HG03460 (cell line): Measurements from ENCODE around the gene RPTOR.
"Not testable (repeated sequence)": the region's sequence is repeated elsewhere in the genome, so short reads cannot be mapped to it uniquely, and the experiment has no call there.

Source experiments
- ATAC-seq: cut with Tn5 transposase; IDR thresholded peaks from one replicate; pipeline ENCODE4 v1.9.1; 2021; ENCODE audit not compliant: unreplicated experiment

Gene RPTOR

DNA sequence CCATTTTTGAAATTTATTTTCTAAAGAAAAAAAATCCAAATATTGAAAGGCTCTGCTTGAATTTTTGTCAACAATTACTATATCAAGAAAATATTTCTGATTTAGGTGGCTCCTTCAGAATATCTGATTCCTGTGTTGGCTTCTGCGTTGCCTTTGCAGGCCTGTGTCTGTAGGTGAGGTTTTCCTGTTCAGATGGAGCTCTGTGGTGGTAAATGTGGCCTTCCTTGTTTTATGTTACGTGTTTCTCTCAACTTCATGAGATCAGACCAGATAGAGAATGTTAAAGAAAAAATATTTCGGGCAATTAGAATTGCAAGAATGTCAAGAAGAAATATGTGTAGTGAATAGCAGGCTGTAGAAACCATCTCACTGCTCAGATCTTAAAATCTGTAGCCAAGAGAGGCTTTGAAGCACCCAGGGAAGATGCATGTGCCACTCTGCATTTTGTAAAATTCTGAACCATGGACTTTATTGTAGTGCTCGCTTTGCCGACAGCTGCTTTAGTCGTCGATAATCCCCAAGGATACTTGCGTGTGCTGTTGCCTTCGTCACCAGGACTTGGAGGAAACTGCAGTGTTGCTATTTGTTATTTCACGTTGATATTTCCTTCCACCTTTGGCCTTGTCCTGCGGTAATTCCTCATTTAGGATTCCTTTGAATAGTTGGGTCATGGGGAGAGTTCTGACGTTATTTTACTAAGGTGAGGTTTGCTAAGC, 69.9 kb downstream of the RPTOR start:
- ATAC-seq, result no peak

DNA sequence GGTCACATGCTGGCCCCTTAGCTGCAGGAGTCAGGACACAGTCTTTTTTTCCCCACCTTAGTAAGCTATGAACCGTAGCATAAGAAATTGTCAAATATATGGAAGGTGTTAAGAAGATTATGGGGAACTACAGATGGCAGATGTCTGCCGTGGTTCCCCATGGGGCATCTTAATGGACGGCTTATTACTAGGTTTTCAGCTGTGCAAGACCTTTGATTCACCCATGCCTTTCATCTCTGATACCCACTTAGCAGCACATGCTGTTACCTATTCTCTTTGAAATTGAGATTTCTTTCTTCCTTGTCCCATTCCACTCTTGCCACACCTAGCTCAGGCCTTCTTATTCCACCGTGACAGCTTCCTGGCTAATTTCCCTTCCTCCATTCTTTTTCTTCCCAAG, 70.7 kb downstream of the RPTOR start:
- ATAC-seq, result no peak

DNA sequence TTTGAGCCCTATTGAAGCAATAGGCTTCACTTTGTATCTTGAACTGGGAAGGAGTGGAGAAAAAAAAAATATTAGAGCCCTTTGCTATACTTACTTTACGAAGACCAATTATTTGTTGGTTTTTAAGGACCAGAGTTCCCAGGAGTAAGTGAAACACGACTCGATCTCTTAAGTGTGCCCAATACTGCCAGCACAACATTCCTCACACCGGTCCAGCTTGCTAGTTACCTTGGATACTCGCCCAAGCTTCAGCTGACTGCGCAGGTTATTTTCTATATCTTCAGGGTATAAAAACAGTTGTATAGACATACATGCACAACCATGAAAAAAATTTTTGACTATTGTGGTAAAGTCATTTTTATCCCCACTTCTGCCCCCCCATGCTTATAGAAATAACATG, 72.1 kb downstream of the RPTOR start:
- ATAC-seq, result no peak

DNA sequence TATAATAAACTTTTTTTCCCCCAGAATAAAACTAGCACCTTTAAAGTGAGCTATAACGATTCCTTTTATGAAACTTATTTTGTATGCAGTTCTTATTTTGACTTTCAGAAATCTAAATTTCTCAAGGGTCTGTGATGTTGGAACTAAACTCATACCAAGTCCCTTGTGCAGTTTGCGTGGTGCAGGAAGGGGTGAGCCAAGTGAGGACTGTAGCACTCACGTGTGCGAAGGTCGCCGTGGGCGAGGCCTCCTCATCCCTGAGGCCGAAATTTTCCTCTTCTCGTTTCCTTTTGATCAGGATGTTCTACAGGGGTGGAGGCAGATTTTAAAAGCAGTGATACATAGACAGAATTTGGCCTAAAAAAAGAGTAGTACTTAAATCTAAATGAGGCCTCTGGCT, 73.7 kb downstream of the RPTOR start:
- no peak for ATAC-seq

DNA sequence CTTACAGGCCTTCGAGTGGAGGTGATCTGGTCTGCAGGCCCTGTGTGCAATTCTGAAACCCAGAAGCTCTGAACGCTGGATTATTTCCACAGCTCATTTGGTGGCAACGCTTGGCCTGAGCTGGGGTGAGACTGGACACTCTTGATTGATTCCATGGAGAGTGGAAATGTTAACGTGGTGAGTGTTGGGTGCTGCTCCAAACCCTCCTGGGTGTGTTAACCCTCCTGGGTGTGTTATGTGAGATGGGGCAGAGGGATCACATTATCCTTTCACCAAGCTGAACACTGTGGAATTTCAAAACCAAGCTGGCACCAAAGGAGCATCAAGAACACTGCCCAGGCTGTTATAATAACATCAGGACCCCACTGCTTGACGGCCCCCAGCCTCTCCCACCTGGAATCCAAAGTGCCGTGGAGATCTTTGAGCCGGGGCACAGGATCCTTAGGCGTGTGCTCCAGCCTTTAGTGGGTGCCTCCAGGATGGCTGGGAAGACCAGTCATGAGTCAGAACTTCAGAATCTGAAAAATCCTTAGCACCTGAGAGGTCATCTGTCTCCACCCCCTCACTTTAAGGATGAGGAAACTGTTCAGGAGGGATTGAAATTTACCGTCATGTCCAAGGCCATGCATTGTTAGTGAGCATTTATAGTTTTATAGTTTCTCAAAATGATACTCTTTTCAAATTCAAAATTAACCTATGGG, 75.0 kb downstream of the RPTOR start:
- no peak for ATAC-seq

DNA sequence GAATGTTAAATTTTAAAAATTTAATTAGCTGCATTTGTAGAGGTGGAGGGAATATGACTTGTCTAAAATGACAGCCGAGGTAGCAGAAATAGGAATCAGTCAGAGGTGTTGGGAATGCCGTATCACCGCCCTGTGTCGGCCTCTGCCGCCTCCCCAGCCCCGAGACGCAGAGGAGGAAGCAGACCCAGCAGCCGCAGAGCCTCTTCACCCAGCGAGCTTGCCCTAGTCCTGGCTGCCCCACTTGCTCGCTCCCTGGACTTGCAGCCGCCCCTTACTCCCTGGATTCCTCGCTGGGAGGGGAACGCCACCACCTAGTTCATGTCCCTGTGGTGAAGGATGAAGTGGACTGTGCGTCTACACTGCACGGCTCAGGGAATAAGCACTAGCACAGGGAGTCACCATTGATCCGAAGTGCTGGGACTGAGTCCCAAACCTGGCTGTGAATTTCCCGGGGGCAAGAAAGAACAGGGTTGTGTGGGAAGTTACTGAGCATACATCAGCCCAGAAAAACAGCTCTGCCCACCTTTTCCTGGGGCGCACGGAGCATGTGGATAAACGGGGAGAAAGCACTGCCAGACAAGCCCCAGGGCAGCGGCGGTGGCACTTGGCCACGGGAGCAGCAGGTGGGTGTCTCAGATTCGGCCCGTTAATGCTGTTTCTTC, 76.8 kb downstream of the RPTOR start:
- no peak for ATAC-seq

DNA sequence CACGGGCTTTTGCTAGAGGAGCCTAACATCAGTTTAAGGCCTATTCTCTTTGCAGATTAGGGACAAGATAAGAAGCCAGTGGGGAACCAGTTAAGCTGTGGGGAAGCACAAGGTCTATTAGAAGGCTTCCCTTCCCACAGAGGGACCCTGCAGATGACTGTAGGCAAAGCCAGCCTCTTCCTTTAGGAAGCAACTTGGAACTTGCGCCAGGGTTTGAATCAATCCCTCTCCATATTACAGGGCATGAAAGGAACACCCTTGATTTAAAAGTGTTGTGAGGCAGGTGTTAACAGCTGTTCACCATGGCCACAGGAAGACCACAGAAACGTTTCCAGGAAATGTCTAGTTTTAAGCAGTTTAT, 77.3 kb downstream of the RPTOR start:
- ATAC-seq, result no peak

DNA sequence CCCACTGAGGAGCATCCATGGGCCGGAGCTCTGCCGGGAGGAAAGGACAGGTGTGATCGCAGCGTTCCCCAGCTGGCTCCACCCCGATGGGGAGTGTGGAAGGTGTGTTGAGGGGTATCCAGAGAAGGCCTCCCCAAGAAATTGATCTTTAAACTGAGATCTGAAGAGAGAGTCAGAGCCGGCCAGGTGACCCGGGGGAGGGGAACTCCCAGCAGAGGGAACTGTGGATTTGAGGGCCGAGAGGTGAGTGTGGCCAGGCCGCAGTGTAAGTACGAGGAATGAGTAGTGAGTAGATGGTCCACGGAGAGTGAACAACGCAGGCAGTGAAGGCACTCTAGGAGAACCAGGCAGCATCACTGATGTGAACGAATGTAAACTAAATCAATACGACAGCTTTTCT, 80.2 kb downstream of the RPTOR start:
- ATAC-seq, result no peak

DNA sequence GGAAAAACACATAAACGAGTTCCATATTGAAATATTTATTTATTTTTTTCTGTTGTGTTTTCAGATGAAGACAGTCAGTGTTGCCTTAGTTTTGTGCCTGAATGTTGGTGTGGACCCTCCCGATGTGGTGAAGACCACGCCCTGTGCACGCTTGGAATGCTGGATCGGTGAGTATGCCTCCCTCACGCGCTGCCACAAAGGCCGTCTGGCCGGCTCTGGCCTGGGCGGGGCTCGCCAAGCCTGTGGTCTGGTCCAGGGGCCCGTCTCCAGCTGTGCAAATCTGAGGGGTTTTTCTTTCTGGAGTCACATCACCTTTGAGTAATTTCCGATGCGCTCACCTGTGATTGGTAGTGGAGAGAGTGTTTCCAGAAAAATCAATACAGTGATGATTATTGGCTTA, 81.0 kb downstream of the RPTOR start:
- ATAC-seq, result no peak

DNA sequence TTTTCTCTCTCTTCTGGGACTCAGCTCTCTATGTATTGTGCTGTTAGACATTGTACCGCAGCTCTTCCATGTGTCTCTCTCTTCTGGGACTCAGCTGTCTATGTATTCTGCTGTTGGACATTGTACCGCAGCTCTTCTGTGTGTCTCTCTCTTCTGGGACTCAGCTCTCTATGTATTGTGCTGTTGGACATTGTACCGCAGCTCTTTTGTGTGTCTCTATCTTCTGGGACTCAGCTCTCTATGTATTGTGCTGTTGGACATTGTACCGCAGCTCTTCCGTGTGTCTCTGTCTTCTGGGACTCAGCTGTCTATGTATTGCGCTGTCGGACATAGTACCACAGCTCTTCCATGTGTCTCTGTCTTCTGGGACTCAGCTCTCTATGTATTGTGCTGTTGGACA, 84.2 kb downstream of the RPTOR start:
- ATAC-seq, result not testable (repeated sequence)

DNA sequence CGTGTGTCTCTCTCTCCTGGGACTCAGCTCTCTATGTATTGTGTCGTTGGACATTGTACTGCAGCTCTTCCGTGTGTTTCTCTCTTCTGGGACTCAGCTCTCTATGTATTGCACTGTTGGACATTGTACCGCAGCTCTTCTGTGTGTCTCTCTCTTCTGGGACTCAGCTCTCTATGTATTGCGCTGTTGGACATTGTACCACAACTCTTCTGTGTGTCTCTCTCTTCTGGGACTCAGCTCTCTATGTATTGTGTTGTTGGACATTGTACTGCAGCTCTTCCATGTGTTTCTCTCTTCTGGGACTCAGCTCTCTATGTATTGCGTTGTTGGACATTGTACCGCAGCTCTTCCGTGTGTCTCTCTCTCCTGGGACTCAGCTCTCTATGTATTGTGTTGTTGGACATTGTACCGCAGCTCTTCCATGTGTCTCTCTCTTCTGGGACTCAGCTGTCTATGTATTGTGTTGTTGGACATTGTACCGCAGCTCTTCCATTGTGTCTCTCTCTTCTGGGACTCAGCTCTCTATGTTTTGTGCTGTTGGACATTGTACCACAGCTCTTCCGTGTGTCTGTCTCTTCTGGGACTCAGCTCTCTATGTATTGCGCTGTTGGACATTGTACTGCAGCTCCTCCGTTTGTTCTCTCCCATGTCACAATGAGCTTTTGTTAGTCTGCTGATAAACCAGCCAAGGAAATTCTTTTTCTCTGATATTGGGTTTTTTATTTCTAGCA, 84.8 kb downstream of the RPTOR start:
- no peak for ATAC-seq

DNA sequence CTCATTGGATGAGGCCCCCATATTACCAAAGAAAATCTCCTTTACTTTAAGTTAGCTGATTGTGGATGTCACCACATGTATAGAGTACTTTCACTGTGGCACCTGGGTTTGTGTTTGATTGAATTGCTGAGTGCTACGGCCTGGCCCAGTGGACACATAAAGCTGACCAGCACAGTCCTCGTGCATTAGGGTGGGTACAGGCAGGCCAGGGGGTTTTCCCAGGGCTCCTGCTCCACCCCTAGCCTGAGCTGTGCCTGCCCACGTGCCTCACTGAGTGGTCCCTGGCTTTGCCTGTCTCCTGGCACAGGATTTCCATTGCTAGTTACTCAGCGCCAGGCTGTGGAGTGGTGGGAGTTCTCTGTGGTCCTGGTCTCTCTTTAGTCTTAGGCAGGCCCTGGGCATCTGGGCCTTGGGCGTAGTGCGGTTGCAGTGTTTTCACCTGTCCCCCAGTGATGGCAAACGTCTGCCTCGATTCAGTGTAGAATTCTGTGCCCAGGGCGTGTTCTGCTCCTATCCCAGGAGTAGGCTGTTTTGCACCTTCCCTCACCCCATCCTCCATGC, 86.0 kb downstream of the RPTOR start:
- no peak for ATAC-seq

DNA sequence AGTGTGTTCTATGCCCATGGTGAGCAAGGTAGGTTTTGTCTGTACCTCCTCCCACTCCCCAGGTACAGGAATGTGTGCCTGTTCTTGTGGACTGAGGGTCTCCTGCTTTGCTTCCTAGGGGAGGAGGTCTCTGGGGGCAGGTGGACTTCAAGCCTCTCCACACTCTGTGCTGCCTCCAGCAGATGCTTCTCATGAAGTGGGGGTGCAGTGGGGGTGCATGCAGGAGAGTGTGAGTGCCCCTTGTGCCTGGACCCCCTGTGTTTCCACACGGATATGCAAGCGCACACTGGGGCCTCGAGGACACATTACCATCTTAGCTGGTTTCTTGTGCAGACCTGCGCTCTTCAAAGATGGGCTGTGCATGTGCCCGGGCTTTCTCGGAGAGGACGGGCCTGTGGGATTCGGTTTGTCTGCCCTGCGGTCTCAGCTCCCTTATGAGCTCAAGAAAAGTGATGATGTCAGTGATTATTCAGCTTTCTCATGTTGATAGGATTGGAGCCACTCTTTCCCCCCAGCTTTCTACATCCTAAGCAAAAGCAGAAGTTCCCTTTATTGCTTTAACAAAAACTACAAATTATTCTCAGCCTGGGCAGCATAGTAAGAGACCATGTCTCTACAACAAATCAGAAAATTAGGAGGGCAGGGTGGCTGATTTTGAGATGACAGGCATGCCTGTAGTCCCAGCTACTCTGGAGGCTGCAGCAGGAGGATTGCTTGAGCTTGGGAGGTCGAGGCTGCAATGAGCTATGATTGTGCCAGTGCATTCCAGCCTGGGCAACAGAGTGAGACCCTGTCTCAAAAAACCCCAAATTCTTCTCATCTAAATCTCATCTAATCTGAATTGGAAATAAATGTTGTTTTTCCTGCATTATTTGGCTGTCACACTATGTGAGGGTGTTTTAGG, 86.8 kb downstream of the RPTOR start:
- no peak for ATAC-seq

DNA sequence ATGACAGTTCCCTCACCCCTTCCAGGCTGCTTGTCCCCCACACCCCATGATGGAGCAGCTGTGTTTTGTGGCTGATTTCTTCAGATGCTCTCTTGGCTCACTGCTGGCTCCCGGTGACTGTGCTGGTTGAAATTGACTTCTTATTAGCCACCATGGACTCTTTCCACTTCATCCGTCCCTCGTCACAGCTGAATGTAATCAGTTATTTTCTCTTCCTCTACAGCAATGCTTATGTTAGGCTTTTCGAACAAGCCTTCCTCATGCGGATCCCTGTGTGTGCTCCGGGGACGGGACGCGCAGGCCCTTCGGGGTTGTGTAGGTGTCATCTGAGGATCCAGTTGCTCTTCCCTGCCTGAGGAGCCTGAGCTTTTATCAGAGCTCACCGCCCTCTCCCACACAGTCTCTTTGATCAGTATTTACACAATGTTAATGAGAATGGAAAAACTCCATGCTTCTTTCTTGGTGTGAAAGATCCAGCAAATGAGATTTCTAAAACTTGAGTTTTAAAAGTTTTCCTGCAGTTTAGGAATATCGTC, 87.5 kb downstream of the RPTOR start:
- no peak for ATAC-seq

DNA sequence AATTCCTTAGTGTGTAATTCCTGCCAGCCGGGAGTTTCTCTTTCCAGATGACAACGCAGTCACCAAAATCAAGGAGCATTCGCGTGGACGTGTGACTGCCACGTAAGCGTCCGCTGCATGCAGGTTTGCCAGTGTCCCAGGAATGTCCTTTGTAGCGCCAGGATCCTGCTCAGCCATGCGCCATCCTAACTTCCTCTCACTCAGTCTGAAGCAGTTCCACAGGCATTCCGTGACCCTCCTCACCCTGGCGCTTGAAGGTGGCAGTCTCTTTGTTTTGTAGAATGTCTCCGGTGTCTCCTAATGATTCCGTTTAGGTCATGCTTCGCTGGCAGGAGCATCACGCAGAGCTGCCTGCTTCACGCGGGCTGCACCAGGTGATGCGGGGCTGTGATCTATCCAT, 88.6 kb downstream of the RPTOR start:
- ATAC-seq, result no peak

DNA sequence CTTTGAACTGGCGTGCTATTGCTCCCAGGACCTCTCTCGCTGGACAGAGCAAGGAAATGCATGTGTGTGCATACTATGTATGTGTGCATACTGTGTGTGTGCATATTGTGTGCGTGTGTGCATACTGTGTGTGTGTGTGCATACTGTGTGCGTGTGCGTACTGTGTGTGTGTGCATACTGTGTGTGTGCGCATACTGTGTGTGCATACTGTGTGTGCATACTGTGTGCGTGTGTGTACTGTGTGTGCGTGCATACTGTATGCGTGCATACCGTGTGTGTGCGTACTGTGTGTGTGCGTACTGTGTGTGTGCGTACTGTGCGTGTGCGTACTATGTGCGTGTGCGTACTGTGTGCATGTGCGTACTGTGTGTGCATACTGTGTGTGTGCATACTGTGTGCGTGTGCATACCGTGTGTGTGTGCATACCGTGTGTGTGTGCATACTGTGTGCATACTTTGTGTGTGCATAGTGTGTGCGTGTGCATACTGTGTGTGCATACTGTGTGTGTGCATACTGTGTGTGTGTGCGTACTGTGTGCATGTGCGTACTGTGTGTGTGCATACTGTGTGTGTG, 89.4 kb downstream of the RPTOR start:
- ATAC-seq, result no peak

DNA sequence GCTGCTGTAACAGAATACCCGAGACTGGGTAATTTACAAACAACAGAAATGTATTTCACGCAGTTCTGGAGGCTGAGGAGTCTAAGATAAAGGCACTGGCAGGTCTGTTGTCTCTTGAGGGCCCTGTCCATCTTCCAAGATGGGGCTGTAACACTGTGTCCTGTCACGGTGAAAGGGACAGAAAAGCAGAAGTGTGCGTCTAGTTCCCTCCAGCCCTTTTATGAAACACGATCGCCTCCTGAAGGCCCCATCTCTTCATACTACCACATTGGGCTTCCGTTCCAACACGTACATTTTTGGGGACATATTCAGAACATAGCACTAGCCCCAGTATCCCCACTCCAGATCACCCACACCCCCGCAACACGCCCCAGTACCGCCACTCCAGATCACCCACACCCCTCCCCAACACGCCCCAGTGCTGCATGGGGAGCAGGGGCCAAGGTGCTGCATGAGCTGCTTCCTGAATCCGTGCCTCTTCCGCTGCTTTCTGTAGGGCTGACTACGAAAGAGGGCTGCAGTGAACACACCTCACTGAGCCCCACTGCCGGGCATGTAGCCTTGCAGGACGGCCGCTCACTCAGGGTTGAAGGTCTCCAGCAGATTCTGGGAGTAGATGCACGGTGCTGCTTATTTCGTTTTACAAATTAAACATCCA, 91.9 kb downstream of the RPTOR start:
- ATAC-seq, result no peak

DNA sequence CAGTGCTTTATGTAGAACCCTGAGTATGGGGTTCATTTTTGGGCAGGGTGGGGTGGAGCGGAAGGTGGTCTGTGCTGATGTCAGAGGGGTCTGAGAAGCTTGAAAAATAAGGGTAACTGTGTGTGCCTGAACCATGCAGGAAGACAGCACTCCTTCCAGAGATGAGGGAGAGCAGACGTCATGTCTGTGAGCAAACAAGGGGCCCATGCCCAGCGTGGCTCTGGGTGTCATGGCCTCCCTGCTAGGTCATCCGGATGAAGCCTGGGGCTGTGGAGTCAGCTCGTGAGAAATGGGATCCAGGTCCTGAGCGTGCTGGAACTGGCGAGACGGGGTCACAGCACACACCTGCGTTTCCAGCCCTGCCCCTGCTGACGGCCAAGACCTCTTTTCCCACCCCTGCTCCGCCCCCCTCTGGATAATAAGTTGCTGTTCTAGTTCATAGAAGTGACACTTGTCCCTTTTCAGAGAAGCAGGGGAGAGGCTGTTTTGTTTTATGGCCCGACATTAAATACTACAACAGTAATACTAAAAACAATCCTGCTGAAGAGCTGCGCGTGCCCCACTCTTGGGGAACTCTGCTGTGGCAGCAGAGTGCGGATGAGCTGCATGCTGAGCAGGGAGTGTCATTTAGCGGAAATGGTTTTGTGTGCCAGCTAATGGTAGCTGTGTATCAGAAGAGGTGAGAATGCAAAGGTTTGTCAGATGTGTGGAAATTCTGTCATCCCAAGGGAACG, 92.6 kb downstream of the RPTOR start:
- ATAC-seq, result no peak

DNA sequence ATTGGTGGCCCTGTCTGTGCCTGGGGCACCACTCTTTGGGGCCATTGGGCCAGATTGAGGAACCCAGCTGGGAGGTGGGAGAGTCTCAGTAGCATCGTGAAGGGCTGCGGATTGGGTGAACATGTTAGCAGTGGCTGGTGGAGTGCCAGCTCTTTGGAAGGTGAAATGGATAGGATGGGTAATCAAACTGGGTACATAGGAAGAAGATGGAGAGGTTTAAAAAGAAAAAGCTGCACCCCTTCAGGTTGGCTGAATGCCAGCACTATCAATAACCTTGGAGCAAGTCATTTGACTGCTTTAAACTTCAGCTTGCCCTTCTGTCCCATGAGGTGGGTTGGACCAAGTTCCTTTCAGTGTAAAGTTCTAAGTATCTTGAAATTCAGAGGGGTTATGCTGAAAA, 95.0 kb downstream of the RPTOR start:
- ATAC-seq, result no peak
